GM21423 (cell line): ENCODE data around the gene HEBP1.

Source experiments
- ATAC-seq: cut with Tn5 transposase; IDR thresholded peaks from one replicate; pipeline ENCODE4 v1.9.1; 2021; ENCODE audit warnings: mild to moderate bottlenecking, moderate library complexity; ENCODE audit not compliant: unreplicated experiment

HEBP1 gene

DNA sequence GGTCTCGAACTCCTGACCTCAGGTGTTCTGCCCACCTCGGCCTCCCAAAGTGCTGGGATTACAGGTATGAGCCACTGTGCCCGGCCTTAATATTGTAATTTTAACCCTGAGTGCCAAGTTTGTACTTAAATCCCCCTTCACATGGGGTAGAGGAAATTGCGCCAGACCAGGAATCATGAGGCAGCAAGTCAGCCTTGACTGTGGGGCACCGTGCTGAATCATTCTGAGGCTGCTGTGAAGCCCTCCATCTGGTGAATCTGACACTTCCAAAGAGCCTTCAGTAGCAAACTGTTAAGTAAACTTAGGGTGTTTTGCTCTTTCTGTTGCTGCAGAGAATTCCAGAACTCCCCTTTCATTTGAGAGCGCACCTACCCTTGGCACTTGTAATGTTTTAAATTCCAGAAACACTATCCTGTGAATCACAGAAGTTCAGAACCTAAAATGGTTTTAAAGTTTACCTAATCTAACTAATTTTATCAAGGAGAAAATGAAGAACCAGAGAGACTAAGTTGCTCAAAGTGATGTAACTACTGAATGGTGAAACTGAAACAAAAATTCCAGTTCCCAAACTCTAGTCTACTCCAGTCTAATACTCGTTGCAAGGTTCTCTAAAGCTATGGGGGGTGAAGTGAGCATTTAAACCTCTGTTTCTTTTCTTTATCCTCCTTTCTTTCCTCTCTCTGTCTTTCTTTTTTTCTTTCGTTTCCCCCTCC lies 7.5 kb downstream of the HEBP1 start:
- ATAC-seq = no peak

DNA sequence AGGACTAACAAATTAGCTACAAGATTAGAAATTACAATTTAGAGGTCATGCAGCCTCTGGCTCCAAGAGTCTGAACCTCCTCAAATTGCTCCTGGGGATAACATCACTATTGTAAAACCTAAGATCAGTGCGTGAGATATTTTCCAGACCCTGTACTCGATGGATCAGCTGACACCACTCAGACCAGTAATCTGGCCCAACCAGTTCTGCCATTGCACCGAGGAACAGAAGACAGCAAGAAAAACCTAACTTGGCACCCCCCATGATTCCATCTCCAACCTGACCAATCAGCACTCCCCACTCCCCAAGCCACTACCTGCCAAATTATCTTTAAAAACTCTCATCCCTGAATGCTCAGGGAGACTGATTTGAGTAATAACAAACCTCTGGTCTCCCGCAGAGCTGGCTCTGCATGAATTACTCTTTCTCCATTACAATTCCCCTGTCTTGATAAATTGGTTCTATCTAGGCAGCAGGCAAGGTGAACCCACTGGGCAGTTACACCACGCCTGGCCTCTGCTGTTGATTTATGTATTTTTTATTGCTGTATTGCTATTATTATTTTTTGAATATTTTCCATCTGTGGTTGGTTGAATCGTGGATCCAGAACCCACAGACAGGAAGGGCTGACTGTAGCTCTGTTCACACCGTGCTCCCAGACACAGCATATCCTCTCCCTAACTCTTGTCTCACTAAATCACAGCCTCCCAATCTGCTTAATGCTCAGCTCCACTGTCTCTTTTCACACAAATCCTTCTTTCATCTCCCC lies 9.2 kb downstream of the HEBP1 start:
- no peak for ATAC-seq

GRCh38 chr12:12987421-12987820 lies 12.6 kb downstream of the HEBP1 start:
- no peak for ATAC-seq

- no peak for ATAC-seq
These were observed 13.2 kb downstream of the HEBP1 start for GRCh38 chr12:12986775-12987331.

GRCh38 chr12:12985817-12986408 lies 14.2 kb downstream of the HEBP1 start:
- no peak for ATAC-seq

GRCh38 chr12:12984149-12984548 lies 15.9 kb downstream of the HEBP1 start:
- ATAC-seq = no peak

- no peak for ATAC-seq
These were observed 16.5 kb downstream of the HEBP1 start for GRCh38 chr12:12983420-12984035.

DNA sequence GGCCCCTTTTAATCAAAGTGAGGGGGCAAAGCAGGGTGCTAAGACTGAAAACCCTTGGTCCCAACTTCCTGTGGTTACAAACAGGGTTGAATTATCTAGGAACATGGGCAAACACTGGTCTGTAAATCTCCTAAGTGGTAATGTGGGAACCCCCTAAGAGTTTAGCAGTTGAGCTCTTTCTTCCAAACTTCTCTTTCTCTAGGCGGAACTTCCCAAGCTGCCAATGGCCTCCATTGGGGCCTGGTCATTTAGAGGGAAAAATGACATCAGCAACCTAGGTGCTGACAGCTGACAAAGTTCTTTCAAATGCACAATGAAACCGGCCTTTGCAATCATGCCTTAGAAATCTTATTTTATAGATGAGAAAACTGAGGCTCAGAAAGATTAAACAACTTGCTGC lies 17.7 kb downstream of the HEBP1 start:
- no peak for ATAC-seq

GRCh38 chr12:12979731-12980259 lies 20.3 kb downstream of the HEBP1 start:
- ATAC-seq = no peak

DNA sequence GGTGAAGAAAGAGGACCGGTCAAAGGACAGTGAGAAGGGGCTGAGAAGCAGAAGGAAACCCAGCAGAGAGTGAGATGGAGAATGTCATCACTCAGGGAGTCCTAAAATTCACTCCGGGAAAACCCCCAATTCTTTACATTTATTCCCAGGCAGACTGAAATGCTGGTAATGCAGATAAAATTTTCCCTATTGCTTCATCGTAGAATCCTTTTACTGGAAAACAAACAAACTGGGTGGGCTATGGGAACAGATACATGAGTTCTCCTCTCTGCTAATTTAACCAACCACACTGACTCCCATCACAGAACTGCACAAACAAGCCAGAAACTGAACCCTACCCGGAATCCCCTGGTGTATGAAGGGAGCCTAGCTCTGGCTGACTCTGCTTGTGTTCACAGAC lies 20.9 kb downstream of the HEBP1 start:
- no peak for ATAC-seq

- no peak for ATAC-seq
These were observed 22.8 kb downstream of the HEBP1 start for GRCh38 chr12:12977231-12977630.

DNA sequence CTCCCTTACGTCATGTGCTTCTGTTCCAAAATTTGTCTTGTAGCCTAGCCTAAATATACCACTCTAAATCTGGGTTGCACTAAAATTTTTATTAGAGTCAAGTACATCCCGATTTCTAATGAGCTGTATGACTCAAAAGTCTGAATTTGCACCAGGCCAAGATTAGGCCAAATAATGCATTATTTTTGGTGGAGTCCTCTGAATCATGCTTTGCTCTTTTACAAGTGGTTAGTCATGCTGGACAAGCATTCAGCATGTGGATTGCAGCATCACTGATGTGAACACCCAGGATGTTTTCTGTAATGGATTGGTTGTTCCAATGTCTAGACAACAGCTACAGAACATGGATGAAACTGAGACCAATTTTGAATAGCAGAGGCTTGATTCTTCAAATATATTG lies 23.7 kb downstream of the HEBP1 start:
- ATAC-seq = no peak

- ATAC-seq = no peak
These were observed 24.6 kb downstream of the HEBP1 start for GRCh38 chr12:12975322-12976077.

DNA sequence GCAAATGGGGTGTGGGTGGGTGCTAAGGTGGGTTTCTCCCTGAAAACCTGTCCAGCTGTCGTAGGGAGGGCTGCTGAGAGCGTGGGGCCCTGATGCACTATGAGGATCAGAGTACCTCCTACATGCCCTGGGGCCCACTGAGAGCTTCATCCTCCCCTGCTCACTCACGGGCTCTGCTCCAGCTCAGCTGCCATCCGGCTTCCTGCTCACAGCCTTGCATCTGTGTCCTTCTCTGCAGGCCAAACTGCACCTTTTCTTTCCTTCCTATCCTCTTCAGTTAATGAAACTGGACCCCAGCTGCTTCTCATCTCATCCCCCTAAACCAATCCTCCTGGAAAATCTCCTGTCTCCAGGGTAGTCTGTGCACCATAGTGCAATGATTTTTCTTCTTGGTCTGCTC lies 25.9 kb downstream of the HEBP1 start:
- no peak for ATAC-seq

- ATAC-seq = no peak
These were observed 27.0 kb downstream of the HEBP1 start for GRCh38 chr12:12973019-12973418.

DNA sequence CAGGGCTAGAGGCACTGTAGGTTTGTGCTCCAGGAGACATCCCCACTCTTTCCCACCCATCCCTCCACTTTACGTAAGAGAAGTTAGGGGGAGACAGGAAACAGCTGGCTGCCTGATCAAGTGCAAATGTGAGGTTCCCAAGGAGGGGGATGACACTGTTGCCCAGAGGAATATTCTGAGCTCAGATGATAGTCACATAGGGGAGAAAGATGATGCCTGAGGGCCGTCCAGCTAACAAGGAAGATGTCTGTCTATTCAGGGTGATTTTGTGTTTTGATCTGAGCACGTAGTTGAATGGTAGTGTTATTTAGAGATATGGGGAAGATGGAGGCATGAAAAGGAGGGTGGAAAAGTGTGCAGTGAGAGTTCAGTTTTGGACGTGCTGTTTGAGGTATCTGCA lies 34.2 kb downstream of the HEBP1 start:
- ATAC-seq = no peak

- no peak for ATAC-seq
These were observed 35.8 kb downstream of the HEBP1 start for GRCh38 chr12:12964255-12964654.

- no peak for ATAC-seq
These were observed 39.3 kb downstream of the HEBP1 start for GRCh38 chr12:12960639-12961209.

GRCh38 chr12:12958886-12959285 lies 41.2 kb downstream of the HEBP1 start:
- ATAC-seq = no peak
